ENCODE results near the gene MRPL52.

DNA sequence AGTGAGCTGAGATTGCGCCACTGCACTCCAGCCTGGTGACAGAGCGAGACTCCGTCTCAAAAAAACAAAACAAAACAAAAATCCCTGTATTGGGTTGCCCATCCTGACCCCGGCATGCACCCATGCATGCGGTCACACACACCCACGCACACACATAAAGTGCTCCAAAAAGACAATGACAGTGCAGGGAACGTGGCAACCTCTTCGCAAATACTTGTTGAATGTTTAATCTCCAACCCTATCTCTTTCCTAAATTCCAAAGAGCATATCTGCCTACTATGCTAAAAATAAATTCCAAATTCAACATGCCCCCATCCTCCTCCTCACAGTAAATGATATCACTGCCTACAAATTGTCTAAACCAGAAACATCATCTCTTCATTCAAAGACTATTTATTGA, 28.0 kb upstream of the MRPL52 start:
- no peak for TF ChIP-seq CTCF (IDR thresholded peaks at IDR 0.05; ENCODE audit: borderline replicate concordance, extremely low read depth, low read length, poor library complexity, severe bottlenecking)
- no peak for TF ChIP-seq EZH2 (IDR thresholded peaks at IDR 0.05; ENCODE audit: borderline replicate concordance, low read depth, low read length, severe bottlenecking)
